ENCODE results near the gene SEPHS2. TPM values are rescaled to one million over a fixed set of nuclear protein-coding genes. Genes with fewer than 3 reads are reported as not detected.
A peak's percentile ranks its signal among the peaks of the same experiment; 100 is the strongest.

SEPHS2 gene
- total RNA-seq, 1 donor from 2014 or later, result 9.0 TPM

DNA sequence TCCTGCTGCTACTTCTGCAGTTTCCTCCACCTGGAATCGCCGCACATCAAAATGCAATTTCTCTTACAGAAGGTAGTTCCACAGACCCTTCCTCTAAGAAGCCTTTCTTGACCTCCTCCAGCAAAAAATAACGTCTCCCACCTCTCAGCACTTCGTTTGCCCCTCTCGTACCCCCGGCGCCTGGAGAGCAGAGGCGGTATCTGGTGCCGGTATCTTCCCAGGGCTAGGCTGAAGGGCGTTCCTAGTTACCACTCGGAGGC is 16.3 kb downstream of the SEPHS2 start:
- DNase-seq (ENCODE audit: low spot score), result no peak
- Histone ChIP-seq H3K79me2 (ENCODE audit: low read depth) (peaks cover 31% of the 10 kb centered on the region), H3K4me2 (peak overlapping the region; percentile 89), H3K27ac (no peak overlapping the region), H3K9ac (peak overlapping the region; percentile 30), H3K27me3 (peaks cover 7% of the 10 kb centered on the region), H3K4me3 (peak overlapping the region; percentile 62), H4K20me1 (ENCODE audit: low read depth) (no peaks in the 10 kb centered on the region), H2AFZ (replicated peaks) (peak overlapping the region; percentile 58), H3K4me1 (peaks cover 12% of the 10 kb centered on the region), H3F3A (ENCODE audit: low read depth) (peaks cover 15% of the 10 kb centered on the region), H3K36me3 (no peaks in the 10 kb centered on the region), H3K9me3 (ENCODE audit: low read depth) (no peaks in the 10 kb centered on the region)
- H3K4me3 Mint-ChIP-seq, result no peak overlapping the region
- peaks cover 5% of the 10 kb centered on the region for H3K4me1 Mint-ChIP-seq
- peaks cover 13% of the 10 kb centered on the region for H3K36me3 Mint-ChIP-seq
- TF ChIP-seq, protein P1, sequence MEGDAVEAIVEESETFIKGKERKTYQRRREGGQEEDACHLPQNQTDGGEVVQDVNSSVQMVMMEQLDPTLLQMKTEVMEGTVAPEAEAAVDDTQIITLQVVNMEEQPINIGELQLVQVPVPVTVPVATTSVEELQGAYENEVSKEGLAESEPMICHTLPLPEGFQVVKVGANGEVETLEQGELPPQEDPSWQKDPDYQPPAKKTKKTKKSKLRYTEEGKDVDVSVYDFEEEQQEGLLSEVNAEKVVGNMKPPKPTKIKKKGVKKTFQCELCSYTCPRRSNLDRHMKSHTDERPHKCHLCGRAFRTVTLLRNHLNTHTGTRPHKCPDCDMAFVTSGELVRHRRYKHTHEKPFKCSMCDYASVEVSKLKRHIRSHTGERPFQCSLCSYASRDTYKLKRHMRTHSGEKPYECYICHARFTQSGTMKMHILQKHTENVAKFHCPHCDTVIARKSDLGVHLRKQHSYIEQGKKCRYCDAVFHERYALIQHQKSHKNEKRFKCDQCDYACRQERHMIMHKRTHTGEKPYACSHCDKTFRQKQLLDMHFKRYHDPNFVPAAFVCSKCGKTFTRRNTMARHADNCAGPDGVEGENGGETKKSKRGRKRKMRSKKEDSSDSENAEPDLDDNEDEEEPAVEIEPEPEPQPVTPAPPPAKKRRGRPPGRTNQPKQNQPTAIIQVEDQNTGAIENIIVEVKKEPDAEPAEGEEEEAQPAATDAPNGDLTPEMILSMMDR (IDR thresholded peaks at IDR 0.05), result no peak
- TF ChIP-seq EZH2phosphoT487 (IDR thresholded peaks at IDR 0.05) (no peak), EZH2 (IDR thresholded peaks at IDR 0.05) (no peak)
- no peaks in the 10 kb centered on the region for H3K9me3 Mint-ChIP-seq
- H3K27me3 Mint-ChIP-seq (ENCODE audit: insufficient read depth, low read depth), result peaks cover 7% of the 10 kb centered on the region
- no peak overlapping the region for H3K27ac Mint-ChIP-seq

DNA sequence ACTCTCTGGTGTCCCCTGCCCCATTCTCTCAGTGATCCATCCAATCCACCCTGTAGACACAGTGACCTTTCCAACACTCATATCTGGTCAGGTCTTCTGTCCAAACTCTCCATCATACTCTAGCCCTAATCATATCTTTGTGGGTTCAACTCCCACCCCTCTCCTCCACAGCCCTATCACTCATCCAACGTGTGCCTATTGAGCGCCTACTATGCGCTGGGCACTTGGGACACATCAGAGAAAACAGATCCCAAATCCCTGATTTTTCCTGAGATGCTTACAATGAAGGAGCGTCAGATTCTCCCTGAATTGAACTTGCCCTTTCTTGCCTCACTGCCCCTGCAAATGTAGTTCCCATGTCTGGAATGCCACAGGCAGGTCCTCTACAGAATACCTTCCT is 17.6 kb downstream of the SEPHS2 start:
- H3K9me3 ChIP-seq (ENCODE audit: low read depth), result no peaks in the 10 kb centered on the region
- peaks cover 15% of the 10 kb centered on the region for H3F3A ChIP-seq (ENCODE audit: low read depth)
- no peaks in the 10 kb centered on the region for H4K20me1 ChIP-seq (ENCODE audit: low read depth)
- H3K4me2 ChIP-seq, result no peak overlapping the region
- TF ChIP-seq EZH2 (IDR thresholded peaks at IDR 0.05) (no peak), EZH2phosphoT487 (IDR thresholded peaks at IDR 0.05) (no peak)
- TF ChIP-seq, protein P1 (IDR thresholded peaks at IDR 0.05), result no peak
- peaks cover 31% of the 10 kb centered on the region for H3K79me2 ChIP-seq (ENCODE audit: low read depth)
- Mint-ChIP-seq H3K4me1 (peaks cover 5% of the 10 kb centered on the region), H3K9me3 (no peaks in the 10 kb centered on the region), H3K36me3 (peaks cover 16% of the 10 kb centered on the region), H3K27ac (no peak overlapping the region), H3K27me3 (ENCODE audit: insufficient read depth, low read depth) (peaks cover 4% of the 10 kb centered on the region), H3K4me3 (peak overlapping the region; percentile 55)
- H3K36me3 ChIP-seq, result no peaks in the 10 kb centered on the region
- no peak overlapping the region for H3K27ac ChIP-seq
- peaks cover 3% of the 10 kb centered on the region for H3K27me3 ChIP-seq
- no peak overlapping the region for H2AFZ ChIP-seq (replicated peaks)
- no peak for DNase-seq (ENCODE audit: low spot score)
- no peak overlapping the region for H3K9ac ChIP-seq
- H3K4me3 ChIP-seq, result no peak overlapping the region
- peaks cover 12% of the 10 kb centered on the region for H3K4me1 ChIP-seq

DNA sequence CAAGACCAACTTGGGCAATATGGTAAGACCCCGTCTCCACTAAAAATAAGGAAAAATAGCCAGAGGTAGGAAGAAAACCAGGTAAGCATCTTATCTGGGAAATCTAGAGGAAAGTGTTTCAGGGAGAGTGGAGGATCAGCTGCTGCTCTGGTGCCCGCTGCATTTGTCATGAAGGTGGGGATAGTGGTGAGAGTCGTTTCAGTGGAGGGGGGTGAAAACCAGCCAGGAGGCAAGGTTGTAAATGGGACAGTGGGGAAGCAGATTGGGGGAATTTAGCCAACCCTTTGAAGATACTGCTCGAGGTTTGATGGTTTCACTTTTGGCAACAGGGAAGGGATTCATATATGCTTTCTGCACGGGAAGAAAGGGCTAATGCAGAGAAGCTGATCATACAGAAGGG is 24.7 kb downstream of the SEPHS2 start:
- Histone ChIP-seq H3F3A (ENCODE audit: low read depth) (peaks cover 36% of the 10 kb centered on the region), H4K20me1 (ENCODE audit: low read depth) (peaks cover 24% of the 10 kb centered on the region), H3K27me3 (no peaks in the 10 kb centered on the region), H3K79me2 (ENCODE audit: low read depth) (no peaks in the 10 kb centered on the region), H3K4me3 (no peak overlapping the region), H3K27ac (no peak overlapping the region), H3K36me3 (no peaks in the 10 kb centered on the region), H3K9ac (no peak overlapping the region), H2AFZ (replicated peaks) (no peak overlapping the region), H3K9me3 (ENCODE audit: low read depth) (no peaks in the 10 kb centered on the region), H3K4me2 (no peak overlapping the region), H3K4me1 (peaks cover 4% of the 10 kb centered on the region)
- Mint-ChIP-seq H3K27ac (no peak overlapping the region), H3K9me3 (no peaks in the 10 kb centered on the region), H3K4me3 (no peak overlapping the region), H3K4me1 (peaks cover 11% of the 10 kb centered on the region), H3K36me3 (peaks cover 36% of the 10 kb centered on the region), H3K27me3 (ENCODE audit: insufficient read depth, low read depth) (peaks cover 2% of the 10 kb centered on the region)
- TF ChIP-seq, protein P1 (IDR thresholded peaks at IDR 0.05), result no peak
- no peak for TF ChIP-seq EZH2 (IDR thresholded peaks at IDR 0.05)
- no peak for TF ChIP-seq EZH2phosphoT487 (IDR thresholded peaks at IDR 0.05)
- no peak for DNase-seq (ENCODE audit: low spot score)
